ENCODE measurements around the gene SYNDIG1.

The SYNDIG1 gene

GRCh38 chr20:24634855-24635254 is 165.4 kb downstream of the SYNDIG1 start:
- peak; percentile 81 for DNase-seq (ENCODE audit: low read depth)

- no peak for DNase-seq (ENCODE audit: low read depth)
These were observed 167.2 kb downstream of the SYNDIG1 start for GRCh38 chr20:24636626-24637025.

- no peak for DNase-seq (ENCODE audit: low read depth)
These were observed 167.7 kb downstream of the SYNDIG1 start for GRCh38 chr20:24637087-24637486.

- no peak for DNase-seq (ENCODE audit: low read depth)
These were observed 168.5 kb downstream of the SYNDIG1 start for GRCh38 chr20:24637941-24638340.

- DNase-seq (ENCODE audit: low read depth): no peak
These were observed 169.4 kb downstream of the SYNDIG1 start for GRCh38 chr20:24638591-24639548.

GRCh38 chr20:24640276-24640675 is 170.8 kb downstream of the SYNDIG1 start:
- DNase-seq (ENCODE audit: low read depth): no peak

- no peak for DNase-seq (ENCODE audit: low read depth)
These were observed 171.3 kb downstream of the SYNDIG1 start for GRCh38 chr20:24640686-24641085.

- no peak for DNase-seq (ENCODE audit: low read depth)
These were observed 174.6 kb downstream of the SYNDIG1 start for GRCh38 chr20:24643731-24644626.

GRCh38 chr20:24646321-24646720 is 176.9 kb downstream of the SYNDIG1 start:
- DNase-seq (ENCODE audit: low read depth): no peak

GRCh38 chr20:24647713-24648112 is 178.3 kb downstream of the SYNDIG1 start:
- no peak for DNase-seq (ENCODE audit: low read depth)

GRCh38 chr20:24648481-24648880 is 179.1 kb downstream of the SYNDIG1 start:
- DNase-seq (ENCODE audit: low read depth): no peak

- no peak for DNase-seq (ENCODE audit: low read depth)
These were observed 179.5 kb downstream of the SYNDIG1 start for GRCh38 chr20:24648919-24649318.

GRCh38 chr20:24649787-24650490 is 180.5 kb downstream of the SYNDIG1 start:
- no peak for DNase-seq (ENCODE audit: low read depth)

GRCh38 chr20:24651171-24651975 is 181.9 kb downstream of the SYNDIG1 start:
- DNase-seq (ENCODE audit: low read depth): peak; percentile 96

GRCh38 chr20:24651976-24652345 is 182.5 kb downstream of the SYNDIG1 start:
- DNase-seq (ENCODE audit: low read depth): no peak

GRCh38 chr20:24653306-24653705 is 183.9 kb downstream of the SYNDIG1 start:
- no peak for DNase-seq (ENCODE audit: low read depth)

GRCh38 chr20:24654425-24654824 is 185.0 kb downstream of the SYNDIG1 start:
- no peak for DNase-seq (ENCODE audit: low read depth)

- DNase-seq (ENCODE audit: low read depth): no peak
These were observed 187.0 kb downstream of the SYNDIG1 start for GRCh38 chr20:24656391-24656790.

GRCh38 chr20:24657196-24657595 is 187.8 kb downstream of the SYNDIG1 start:
- no peak for DNase-seq (ENCODE audit: low read depth)

GRCh38 chr20:24657878-24658620 is 188.6 kb downstream of the SYNDIG1 start:
- DNase-seq (ENCODE audit: low read depth): no peak
